Smooth muscle cell (in vitro differentiated cells): Measurements from ENCODE around the gene CANX. TPM values are rescaled to one million over a fixed set of nuclear protein-coding genes. Genes with fewer than 3 reads are reported as not detected.
A peak's percentile ranks its signal among the peaks of the same experiment; 100 is the strongest.

Experiments used
- DNase-seq: peaks from one replicate; lab custom pipeline; 2025; ENCODE audit not compliant: unreplicated experiment; lab: John Stamatoyannopoulos, UW
- H2AFZ ChIP-seq: fragments of 200-600 bp; sonication (generic); 2 replicates; pipeline ENCODE4 v1.6.0; 2016; ENCODE audit warnings: antibody characterized with exemption, low read depth, mild to moderate bottlenecking
- H3F3A ChIP-seq: fragments of 200-600 bp; sonication (generic); 2 replicates; pipeline ENCODE4 v1.6.0; 2017; ENCODE audit warnings: antibody characterized with exemption, low read depth
- H3K27ac ChIP-seq: fragments of 200-600 bp; sonication (generic); 2 replicates; pipeline ENCODE4 v1.5.1; 2016; ENCODE audit warnings: low read depth, mild to moderate bottlenecking
- H3K27me3 ChIP-seq: fragments of 200-600 bp; sonication (generic); 2 replicates; pipeline ENCODE4 v1.6.1; 2016; ENCODE audit warnings: low read depth, mild to moderate bottlenecking
- H3K36me3 ChIP-seq: fragments of 200-600 bp; sonication (generic); 2 replicates; pipeline ENCODE4 v1.5.1; 2016; ENCODE audit warnings: low read depth
- H3K4me1 ChIP-seq: fragments of 200-600 bp; sonication (generic); 2 replicates; pipeline ENCODE4 v1.5.1; 2016; ENCODE audit warnings: low read depth
- H3K4me2 ChIP-seq: fragments of 200-600 bp; sonication (generic); 2 replicates; pipeline ENCODE4 v1.6.0; 2016; ENCODE audit warnings: mild to moderate bottlenecking
- H3K4me3 ChIP-seq: fragments of 200-600 bp; sonication (generic); 2 replicates; pipeline ENCODE4 v1.5.1; 2016; ENCODE audit warnings: mild to moderate bottlenecking
- H3K79me2 ChIP-seq: fragments of 200-600 bp; sonication (generic); 2 replicates; pipeline ENCODE4 v1.6.0; 2016; ENCODE audit warnings: low read depth, mild to moderate bottlenecking
- H3K9ac ChIP-seq: fragments of 200-600 bp; sonication (generic); 2 replicates; pipeline ENCODE4 v1.6.0; 2016; ENCODE audit warnings: low read depth
- H3K9me3 ChIP-seq: fragments of 200-600 bp; sonication (generic); replicated peaks from 2 replicates; pipeline ENCODE4 v1.5.1; 2016; ENCODE audit warnings: low read depth
- H4K20me1 ChIP-seq: fragments of 200-600 bp; sonication (generic); 2 replicates; pipeline ENCODE4 v1.6.0; 2016; ENCODE audit warnings: low read depth
- WGBS: methylation state at CpG from one replicate; pipeline ENCODE4 v1.1.7; 2016; ENCODE audit warnings: low lambda C conversion rate; 5-methylcytosine and 5-hydroxymethylcytosine counted together
- polyA plus RNA-seq: library from polyadenylated mRNA; unstranded; fragments of >200 nt; fragmentation: Nextera tagmentation; extraction: Ambion mirVana; gene quantifications from 2 replicates; pipeline ENCODE4 v1.2.1, GENCODE V29; 2016
- total RNA-seq: library from RNA; depleted of rRNA; stranded (reverse); fragments of >200 nt; gene quantifications from 2 replicates; pipeline ENCODE4 v1.2.3, GENCODE V29; 2014
- TF ChIP-seq, protein P1 (sequence below): fragments of 200-600 bp; sonication (generic); IDR thresholded peaks from 2 replicates; pipeline ENCODE4 v1.5.1; 2017; ENCODE audit warnings: borderline replicate concordance, mild to moderate bottlenecking, antibody characterized with exemption; ENCODE audit not compliant: insufficient read depth, poor library complexity, severe bottlenecking

Gene CANX
- total and polyA plus RNA-seq, 2 experiments from 2014 or later, result 274 to 513 TPM

- Histone ChIP-seq H2AFZ (no peak overlapping the region), H3K27ac (no peak overlapping the region), H3F3A (no peaks in the 10 kb centered on the region), H3K9me3 (no peaks in the 10 kb centered on the region), H3K4me1 (no peaks in the 10 kb centered on the region), H3K4me3 (no peak overlapping the region), H3K36me3 (no peaks in the 10 kb centered on the region), H3K9ac (no peak overlapping the region), H3K79me2 (no peaks in the 10 kb centered on the region), H3K27me3 (no peaks in the 10 kb centered on the region), H4K20me1 (no peaks in the 10 kb centered on the region), H3K4me2 (no peak overlapping the region)
- DNase-seq, result no peak
- TF ChIP-seq, protein P1, sequence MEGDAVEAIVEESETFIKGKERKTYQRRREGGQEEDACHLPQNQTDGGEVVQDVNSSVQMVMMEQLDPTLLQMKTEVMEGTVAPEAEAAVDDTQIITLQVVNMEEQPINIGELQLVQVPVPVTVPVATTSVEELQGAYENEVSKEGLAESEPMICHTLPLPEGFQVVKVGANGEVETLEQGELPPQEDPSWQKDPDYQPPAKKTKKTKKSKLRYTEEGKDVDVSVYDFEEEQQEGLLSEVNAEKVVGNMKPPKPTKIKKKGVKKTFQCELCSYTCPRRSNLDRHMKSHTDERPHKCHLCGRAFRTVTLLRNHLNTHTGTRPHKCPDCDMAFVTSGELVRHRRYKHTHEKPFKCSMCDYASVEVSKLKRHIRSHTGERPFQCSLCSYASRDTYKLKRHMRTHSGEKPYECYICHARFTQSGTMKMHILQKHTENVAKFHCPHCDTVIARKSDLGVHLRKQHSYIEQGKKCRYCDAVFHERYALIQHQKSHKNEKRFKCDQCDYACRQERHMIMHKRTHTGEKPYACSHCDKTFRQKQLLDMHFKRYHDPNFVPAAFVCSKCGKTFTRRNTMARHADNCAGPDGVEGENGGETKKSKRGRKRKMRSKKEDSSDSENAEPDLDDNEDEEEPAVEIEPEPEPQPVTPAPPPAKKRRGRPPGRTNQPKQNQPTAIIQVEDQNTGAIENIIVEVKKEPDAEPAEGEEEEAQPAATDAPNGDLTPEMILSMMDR, result peak; percentile 48
- WGBS, result 52% methylated on average over 7 of the region's 7 CpGs
Observed at GRCh38 chr5:179668391-179668790, 30.4 kb upstream of the CANX start.

GRCh38 chr5:179678223-179679013, 20.3 kb upstream of the CANX start:
- peak overlapping the region; percentile 23 for H3K27ac ChIP-seq
- H3F3A ChIP-seq, result no peaks in the 10 kb centered on the region
- WGBS, result 5% methylated on average over 77 of the region's 78 CpGs
- peaks cover 21% of the 10 kb centered on the region for H3K79me2 ChIP-seq
- peak overlapping the region; percentile 73 for H3K9ac ChIP-seq
- peak; percentile 81 for DNase-seq
- TF ChIP-seq, protein P1, result no peak
- H3K4me3 ChIP-seq, result peak overlapping the region; percentile 84
- H4K20me1 ChIP-seq, result no peaks in the 10 kb centered on the region
- peaks cover 11% of the 10 kb centered on the region for H3K4me1 ChIP-seq
- H2AFZ ChIP-seq, result peak overlapping the region; percentile 96
- no peaks in the 10 kb centered on the region for H3K9me3 ChIP-seq
- peak overlapping the region; percentile 99 for H3K4me2 ChIP-seq
- H3K27me3 ChIP-seq, result no peaks in the 10 kb centered on the region
- H3K36me3 ChIP-seq, result no peaks in the 10 kb centered on the region

DNA sequence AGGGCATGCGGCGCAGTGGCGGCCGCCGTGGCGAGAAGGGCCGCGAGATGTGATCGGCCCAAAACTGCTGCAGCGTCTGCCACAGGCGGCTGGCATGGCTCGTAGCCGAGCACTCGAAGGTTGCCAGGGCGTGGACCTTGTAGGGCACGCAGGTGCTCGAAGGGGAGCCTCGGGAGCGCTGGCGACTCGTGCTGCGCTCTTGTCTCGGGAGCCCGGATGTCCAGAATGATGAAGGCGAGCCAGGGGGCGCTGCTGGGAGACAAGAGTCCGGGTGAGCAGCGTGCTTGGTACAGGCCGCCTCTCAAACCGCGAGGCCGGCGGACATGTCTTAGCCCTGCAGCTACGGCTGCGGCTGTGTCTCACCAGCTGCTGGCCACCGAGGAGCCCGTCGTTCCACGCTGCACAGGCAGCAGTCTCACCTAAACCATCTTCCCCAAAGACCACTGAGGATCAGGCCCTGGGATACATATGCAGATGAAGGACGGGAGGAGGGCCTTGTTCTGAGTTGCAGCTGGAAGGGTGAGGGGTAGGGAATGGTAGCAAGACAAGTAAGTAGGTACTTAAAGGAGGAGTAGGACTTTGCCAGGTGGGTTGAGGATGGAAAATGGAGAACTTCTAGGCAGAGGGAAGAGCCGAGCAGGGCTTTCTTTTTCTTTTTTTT, 19.6 kb upstream of the CANX start:
- TF ChIP-seq, protein P1, result peak; percentile 27
- H3K9ac ChIP-seq, result no peak overlapping the region
- H2AFZ ChIP-seq, result peak overlapping the region; percentile 96
- H3K4me1 ChIP-seq, result peaks cover 11% of the 10 kb centered on the region
- no peak overlapping the region for H3K27ac ChIP-seq
- H3K79me2 ChIP-seq, result peaks cover 21% of the 10 kb centered on the region
- no peaks in the 10 kb centered on the region for H3K36me3 ChIP-seq
- no peak for DNase-seq
- no peaks in the 10 kb centered on the region for H3K27me3 ChIP-seq
- no peaks in the 10 kb centered on the region for H3K9me3 ChIP-seq
- H3K4me3 ChIP-seq, result peak overlapping the region; percentile 84
- 53% methylated on average over 40 of the region's 41 CpGs for WGBS
- H3K4me2 ChIP-seq, result peak overlapping the region; percentile 99
- H3F3A ChIP-seq, result no peaks in the 10 kb centered on the region
- no peaks in the 10 kb centered on the region for H4K20me1 ChIP-seq
